HepG2 (cell line): Measurements from ENCODE around the gene TNFRSF13B. TPM values are rescaled to one million over a fixed set of nuclear protein-coding genes. Genes with fewer than 3 reads are reported as not detected.

Experiments
- ATAC-seq: fragments of 200-7000 bp; cut with Tn5 transposase; 3 replicates; pipeline ENCODE4 v1.9.1; 2020; ENCODE audit warnings: mild to moderate bottlenecking, moderate library complexity
- Bru-seq: library from RNA; stranded (reverse); fragments of 400-500 nt; gene quantifications from one replicate; lab custom pipeline; 2021; lab: Mats Ljungman, UMichigan
- BruChase-seq, 2 experiments: library from RNA; stranded (reverse); fragments of 400-500 nt; gene quantifications; one replicate each; lab custom pipeline; 2021; lab: Mats Ljungman, UMichigan
- BruUV-seq: library from RNA; stranded (reverse); fragments of 400-500 nt; replicated peaks from 2 replicates; lab custom pipeline; 2021; lab: Mats Ljungman, UMichigan
- CTCF ChIA-PET: fragments of 300-600 bp; formaldehyde crosslinking; extraction: SDS; loops from one replicate; lab custom pipeline; 2021; ENCODE audit warnings: low total read pairs, inconsistent platforms, low intra/inter-chr PET ratio; lab: Yijun Ruan, JAX
- POLR2A ChIA-PET: fragments of 350-600 bp; sonication (Branson Sonifier 250); formaldehyde crosslinking; loops from one replicate; lab custom pipeline; 2020; ENCODE audit warnings: antibody characterized with exemption, inconsistent platforms; lab: Yijun Ruan, JAX
- DNase-seq: peaks from one replicate; pipeline ENCODE4 v3.0.0-alpha.2; 2015; ENCODE audit warnings: low spot score
- FAIRE-seq: peaks from 3 replicates; lab custom pipeline; 2011; peaks lifted over from hg19 to GRCh38; lab: Jason Lieb, UNC
- H2AFZ ChIP-seq: one replicate; pipeline ENCODE4 v1.6.1; 2011; ENCODE audit warnings: low read length, inconsistent platforms
- H3K27ac ChIP-seq: fragments of 300-600 bp; 3 replicates; pipeline ENCODE4 v1.8.0; 2011; ENCODE audit warnings: mixed run types, mild to moderate bottlenecking, mixed read lengths, low read length, inconsistent platforms; ENCODE audit not compliant: insufficient read depth; ENCODE audit errors: extremely low read length
- H3K27me3 ChIP-seq, 2 experiments: fragments of 200-600 bp in 1 of 2; 2 replicates in 1 of 2; 3 replicates in 1 of 2; pipeline versions ENCODE4 v1.6.0 to v1.8.0; 2011; ENCODE audit warnings: low read length in 2 of 2, mild to moderate bottlenecking in 2 of 2, moderate library complexity in 2 of 2, inconsistent platforms in 1 of 2; ENCODE audit not compliant: insufficient read depth in 2 of 2, control insufficient read depth in 1 of 2
- H3K36me3 ChIP-seq, 2 experiments: fragments of 200-600 bp in 1 of 2; replicated peaks in 1 of 2; 2 replicates in 1 of 2; 3 replicates in 1 of 2; pipeline versions ENCODE4 v1.5.1 to v1.8.0; 2011; ENCODE audit warnings: low read length in 2 of 2, inconsistent platforms in 1 of 2; ENCODE audit not compliant: insufficient read depth in 2 of 2, control insufficient read depth in 1 of 2
- H3K4me1 ChIP-seq: 2 replicates; pipeline ENCODE4 v1.5.1; 2012; ENCODE audit warnings: low read length, inconsistent platforms; ENCODE audit not compliant: insufficient read depth
- H3K4me2 ChIP-seq: 2 replicates; pipeline ENCODE4 v1.6.0; 2011; ENCODE audit warnings: low read depth, low read length, inconsistent platforms
- H3K4me3 ChIP-seq, 3 experiments: fragments of 200-600 bp in 1 of 3; sonication (generic), shearing (Covaris generic) in 1 of 3; replicated peaks in 1 of 3; 2 replicates each; pipeline ENCODE4 v1.5.1; 2011 to 2016; ENCODE audit warnings: low read length in 3 of 3, inconsistent platforms in 2 of 3, low read depth in 2 of 3, mild to moderate bottlenecking in 2 of 3, control low read depth in 1 of 3, mixed read lengths in 1 of 3; ENCODE audit not compliant: insufficient read depth in 1 of 3
- H3K79me2 ChIP-seq: one replicate; pipeline ENCODE4 v1.6.1; 2011; ENCODE audit warnings: low read length, inconsistent platforms; ENCODE audit not compliant: insufficient read depth
- H3K9ac ChIP-seq: 2 replicates; pipeline ENCODE4 v1.6.0; 2011; ENCODE audit warnings: mild to moderate bottlenecking, low read depth, low read length, inconsistent platforms; ENCODE audit not compliant: insufficient read depth
- H3K9me3 ChIP-seq: 2 replicates; pipeline ENCODE4 v1.5.1; 2012; ENCODE audit warnings: mild to moderate bottlenecking, low read length
- H4K20me1 ChIP-seq: 2 replicates; pipeline ENCODE4 v1.6.0; 2011; ENCODE audit warnings: inconsistent platforms, mild to moderate bottlenecking, low read length, moderate library complexity; ENCODE audit not compliant: insufficient read depth
- CTCF ChIP-seq: sonication (generic); formaldehyde crosslinking; IDR thresholded peaks from 2 replicates; pipeline ENCODE4 v1.5.0; 2020; ENCODE audit warnings: mild to moderate bottlenecking, missing genetic modification reagents, moderate library complexity
- HNRNPL ChIP-seq: fragments of 200-400 bp; formaldehyde crosslinking; IDR thresholded peaks from 2 replicates; pipeline ENCODE4 v1.6.1; 2017; ENCODE audit warnings: mild to moderate bottlenecking, low read depth, low read length
- MATR3 ChIP-seq: sonication (generic); formaldehyde crosslinking; IDR thresholded peaks from 2 replicates; pipeline ENCODE4 v1.4.0; 2020; ENCODE audit warnings: missing genetic modification reagents
- MED8 ChIP-seq: sonication (generic); formaldehyde crosslinking; IDR thresholded peaks from 2 replicates; pipeline ENCODE4 v1.8.1; 2023; ENCODE audit warnings: mild to moderate bottlenecking, missing genetic modification reagents; ENCODE audit not compliant: insufficient replicate concordance
- NFKBIZ ChIP-seq: IDR thresholded peaks from 2 replicates; pipeline ENCODE4 v1.6.1; 2018; ENCODE audit warnings: missing genetic modification reagents, missing compliant biosample characterization
- SMAD1 ChIP-seq: sonication (generic); formaldehyde crosslinking; IDR thresholded peaks from 2 replicates; pipeline ENCODE4 v1.4.0; 2020; ENCODE audit warnings: missing genetic modification reagents, low read depth, mild to moderate bottlenecking, borderline replicate concordance
- ZFP36L1 ChIP-seq: sonication (generic); formaldehyde crosslinking; IDR thresholded peaks from 2 replicates; pipeline ENCODE4 v1.8.0; 2022; ENCODE audit warnings: mild to moderate bottlenecking, missing genetic modification reagents, moderate library complexity
- ZGPAT ChIP-seq: IDR thresholded peaks from 2 replicates; pipeline ENCODE4 v1.6.1; 2016; ENCODE audit warnings: mild to moderate bottlenecking
- ZSCAN9 ChIP-seq: IDR thresholded peaks from 2 replicates; pipeline ENCODE4 v1.6.1; 2016; ENCODE audit warnings: borderline replicate concordance
- WGBS: methylation state at CpG from one replicate; pipeline ENCODE4 v1.1.6; 2017; ENCODE audit warnings: low lambda C conversion rate; 5-methylcytosine and 5-hydroxymethylcytosine counted together
- in situ Hi-C: cut with HindIII; loops from 2 replicates; pipeline ENCODE4 v1.10.0; 2017; ENCODE audit warnings: low pct_unique_long_range_greater_than_20kb; ENCODE audit not compliant: extremely low pct_ligation_motif_present
- intact Hi-C: fragments of 100-400 bp; cut with micrococcal nuclease; formaldehyde crosslinking; loops from one replicate; pipeline ENCODE4 v1.10.0; 2022; ENCODE audit not compliant: unreplicated experiment
- long read RNA-seq, 2 experiments: library from RNA in 1 of 2; library from polyadenylated mRNA in 1 of 2; stranded (forward) in 1 of 2; unstranded in 1 of 2; transcript quantifications; one replicate each; pipeline ENCODE4 v2.0.0, GENCODE V29; 2019 to 2022
- polyA minus RNA-seq, 3 experiments: library from RNA; depleted of rRNA, polyadenylated mRNA; stranded (reverse); fragments of >200 nt; gene quantifications; 2 replicates each; pipeline ENCODE4 v1.2.3, GENCODE V29; 2011; ENCODE audit warnings: low replicate concordance in 1 of 3
- polyA plus RNA-seq, 8 experiments: library from polyadenylated mRNA; depleted of rRNA in 3 of 8; stranded (reverse) in 7 of 8; unstranded in 1 of 8; fragments of >200 nt; fragmentation: Illumina TruSeq in 4 of 8; extraction: Trizol in 4 of 8; gene quantifications; 2 replicates each; pipeline versions ENCODE4 v1.2.1 to v1.2.3, GENCODE V29; 2011 to 2016; ENCODE audit warnings: low read depth in 4 of 8, missing spikeins in 1 of 8, mixed read lengths in 1 of 8; ENCODE audit not compliant: insufficient read depth in 1 of 8
- total RNA-seq, 5 experiments: library from RNA; depleted of rRNA; stranded (reverse); fragments of >200 nt; fragmentation: Illumina TruSeq; extraction: Trizol; gene quantifications; 2 replicates each; pipeline ENCODE4 v1.2.3, GENCODE V29; 2016; ENCODE audit warnings: low read depth in 1 of 5
- TF ChIP-seq, protein P1 (sequence below): sonication (generic); formaldehyde crosslinking; IDR thresholded peaks from 2 replicates; pipeline ENCODE4 v1.4.0; 2020; ENCODE audit warnings: missing genetic modification reagents
- TF ChIP-seq, protein P2 (sequence below): sonication (generic); formaldehyde crosslinking; IDR thresholded peaks from 2 replicates; pipeline ENCODE4 v1.8.1; 2023; ENCODE audit warnings: mild to moderate bottlenecking, moderate library complexity, missing genetic modification reagents

Gene TNFRSF13B
- total RNA-seq (2016; rRNA removed; fragmentation: Illumina TruSeq; extraction: Trizol) (not detected in 2 replicates), polyA plus RNA-seq (2011; rRNA removed) (not detected in 2 replicates), polyA minus RNA-seq (2011; rRNA and poly(A)+ RNA removed; ENCODE audit: low replicate concordance) (0.09 TPM in 1 of 2 replicates, not detected in the other), Bru-seq, nascent RNA (percentile 15 among the genes with signal in this experiment), BruChase-seq, experiment 1, labeled RNA remaining after a 6-hour chase (percentile 11 among the genes with signal in this experiment), BruChase-seq, experiment 2, labeled RNA remaining after a 2-hour chase (percentile 14 among the genes with signal in this experiment)
- total RNA-seq (2016; cell fraction: cytosol; rRNA removed; fragmentation: Illumina TruSeq; extraction: Trizol; ENCODE audit: low read depth): not detected in 2 replicates
- total RNA-seq (2016; cell fraction: insoluble cytoplasmic fraction; rRNA removed; fragmentation: Illumina TruSeq; extraction: Trizol): not detected in 2 replicates
- not detected in 2 replicates for total RNA-seq (2016; cell fraction: membrane; rRNA removed; fragmentation: Illumina TruSeq; extraction: Trizol)
- total RNA-seq (2016; cell fraction: nucleus; rRNA removed; fragmentation: Illumina TruSeq; extraction: Trizol): not detected in 2 replicates
- not detected in 2 replicates for polyA plus RNA-seq (2011; cell fraction: cytosol; rRNA removed)
- not detected in 2 replicates for polyA plus RNA-seq (2011; cell fraction: nucleus; rRNA removed)
- not detected in 2 replicates for polyA plus RNA-seq (2012)
- not detected in 2 replicates for polyA plus RNA-seq (2016; cell fraction: cytosol; fragmentation: Illumina TruSeq; extraction: Trizol; ENCODE audit: low read depth)
- polyA plus RNA-seq (2016; cell fraction: insoluble cytoplasmic fraction; fragmentation: Illumina TruSeq; extraction: Trizol; ENCODE audit: low read depth): not detected in 2 replicates
- not detected in 2 replicates for polyA plus RNA-seq (2016; cell fraction: membrane; fragmentation: Illumina TruSeq; extraction: Trizol; ENCODE audit: low read depth)
- polyA plus RNA-seq (2016; cell fraction: nucleus; fragmentation: Illumina TruSeq; extraction: Trizol; ENCODE audit: insufficient read depth, low read depth): not detected in 2 replicates
- polyA minus RNA-seq (2011; cell fraction: cytosol; rRNA and poly(A)+ RNA removed): not detected in 2 replicates
- not detected in 2 replicates for polyA minus RNA-seq (2011; cell fraction: nucleus; rRNA and poly(A)+ RNA removed)
- long read RNA-seq, experiment 1: 0 reads
- long read RNA-seq, experiment 2: 0 reads

- no peaks in the 10 kb centered on the region for H4K20me1 ChIP-seq
- H3K27ac ChIP-seq: no peak within 1 kb of the TSS
- POLR2A ChIA-PET: no interaction called here
- no peak within 1 kb of the TSS for H3K4me3 ChIP-seq
- H3K4me1 ChIP-seq: no peaks in the 10 kb centered on the region
- BruUV-seq: no TSS peak
- no peaks in the 10 kb centered on the region for H3K9me3 ChIP-seq
- DNase-seq (no peak), FAIRE-seq (no peak)
- peaks cover 6 to 37% of the 10 kb centered on the region in 2 experiments; a peak in 4 of 5 replicates for H3K27me3 ChIP-seq
- H2AFZ ChIP-seq: no peak within 1 kb of the TSS
- CTCF ChIA-PET: no interaction called here
- WGBS: 39% methylated on average over 13 of the region's 17 CpGs
- H3K79me2 ChIP-seq: no peaks in the 10 kb centered on the region
- no peaks in the 10 kb centered on the region for H3K36me3 ChIP-seq
- TF ChIP-seq MED8 (CRISPR knock-in tag) (no peak), MATR3 (CRISPR knock-in tag) (no peak), ZFP36L1 (no peak), ZSCAN9 (CRISPR knock-in tag) (no peak), CTCF (CRISPR knock-in tag) (no peak), SMAD1 (CRISPR knock-in tag) (no peak), NFKBIZ (no peak), ZGPAT (no peak), HNRNPL (no peak)
- TF ChIP-seq, protein P1, sequence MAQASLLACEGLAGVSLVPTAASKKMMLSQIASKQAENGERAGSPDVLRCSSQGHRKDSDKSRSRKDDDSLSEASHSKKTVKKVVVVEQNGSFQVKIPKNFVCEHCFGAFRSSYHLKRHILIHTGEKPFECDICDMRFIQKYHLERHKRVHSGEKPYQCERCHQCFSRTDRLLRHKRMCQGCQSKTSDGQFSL (CRISPR knock-in tag): no peak
- TF ChIP-seq, protein P2, sequence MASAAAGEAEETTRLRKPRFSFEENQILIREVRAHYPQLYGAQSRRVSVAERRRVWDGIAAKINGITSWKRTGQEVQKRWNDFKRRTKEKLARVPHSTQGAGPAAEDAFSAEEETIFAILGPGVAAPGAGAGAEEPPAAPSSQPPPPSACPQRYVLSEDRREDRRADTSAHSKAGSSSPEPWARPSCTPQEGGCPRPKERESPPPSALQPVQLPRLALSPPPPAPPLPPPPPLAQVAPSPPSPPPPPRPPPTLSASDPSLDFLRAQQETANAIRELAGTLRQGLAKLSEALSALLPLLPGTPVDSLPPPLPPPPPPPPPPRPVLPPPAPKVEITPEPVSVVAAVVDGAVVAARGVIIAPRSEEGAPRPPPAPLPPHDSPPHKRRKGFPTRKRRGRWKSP (CRISPR knock-in tag): no peak
- TF ChIP-seq, all 625 proteins: peak for 0
- Histone ChIP-seq H3K9ac (no peak within 1 kb of the TSS), H3K4me2 (no peak within 1 kb of the TSS)
- in situ Hi-C loops: no loop called here
- intact Hi-C loops: no loop called here
- ATAC-seq: no peak
These were observed at the start of gene TNFRSF13B for GRCh38 chr17:16971458-16972338. Gene TNFRSF13B, minus strand, starts transcription at chr17:16972118. Its CDS starts 43 bp downstream, at chr17:16972075.
